K562 (cell line): ENCODE data around the gene COL11A2. TPM values are rescaled to one million over a fixed set of nuclear protein-coding genes. Genes with fewer than 3 reads are reported as not detected.
A peak's percentile ranks its signal among the peaks of the same experiment; 100 is the strongest.

Experiments used
- ATAC-seq: fragments of 200-7000 bp; cut with Tn5 transposase; 3 replicates; pipeline ENCODE4 v1.9.1; 2020; ENCODE audit warnings: moderate library complexity
- BruUV-seq: library from RNA; stranded (reverse); fragments of 400-500 nt; replicated peaks from 2 replicates; lab custom pipeline; 2021; lab: Mats Ljungman, UMichigan
- CTCF ChIA-PET: fragments of 300-600 bp; formaldehyde crosslinking; extraction: SDS; loops from one replicate; lab custom pipeline; 2021; ENCODE audit warnings: low intra/inter-chr PET ratio; lab: Yijun Ruan, JAX
- POLR2A ChIA-PET: fragments of 300-600, 350-650 bp; sonication (Branson Sonifier 250); formaldehyde crosslinking; extraction: SDS; loops from one replicate; lab custom pipeline; 2021; ENCODE audit warnings: antibody characterized with exemption, inconsistent platforms; lab: Yijun Ruan, JAX
- DNase-seq, 4 experiments: peaks; one replicate each; pipeline versions ENCODE4 v3.0.0 to v3.0.0-alpha.2; 2011 to 2018; ENCODE audit warnings: low spot score in 3 of 4, mixed read lengths in 3 of 4; ENCODE audit errors: extremely low read depth in 1 of 4
- FAIRE-seq: peaks from 2 replicates; lab custom pipeline; 2011; peaks lifted over from hg19 to GRCh38; lab: Jason Lieb, UNC
- H2AFZ ChIP-seq: 2 replicates; pipeline ENCODE4 v1.6.0; 2011; ENCODE audit warnings: low read depth, low read length, control low read depth, inconsistent platforms
- H3K27ac ChIP-seq: fragments of 200-600 bp; 3 replicates; pipeline ENCODE4 v1.8.0; 2011; ENCODE audit warnings: low read depth, mild to moderate bottlenecking, control low read depth, inconsistent platforms, low read length, moderate library complexity, mixed read lengths; ENCODE audit errors: extremely low read depth
- H3K27me3 ChIP-seq, 2 experiments: fragments of 300-600 bp in 1 of 2; 2 replicates in 1 of 2; 3 replicates in 1 of 2; pipeline versions ENCODE4 v1.6.0 to v1.8.0; 2011; ENCODE audit warnings: inconsistent platforms in 2 of 2, low read length in 2 of 2, mild to moderate bottlenecking in 1 of 2, mixed read lengths in 1 of 2, moderate library complexity in 1 of 2; ENCODE audit not compliant: control insufficient read depth in 2 of 2, insufficient read depth in 2 of 2
- H3K36me3 ChIP-seq: fragments of 300-600 bp; 3 replicates; pipeline ENCODE4 v1.8.0; 2011; ENCODE audit warnings: mild to moderate bottlenecking, low read length, inconsistent platforms; ENCODE audit not compliant: control insufficient read depth, insufficient read depth
- H3K4me1 ChIP-seq, 2 experiments: fragments of 200-600 bp in 1 of 2; replicated peaks in 1 of 2; 2 replicates in 1 of 2; 3 replicates in 1 of 2; pipeline versions ENCODE4 v1.5.1 to v1.8.0; 2011; ENCODE audit warnings: inconsistent platforms in 2 of 2, low read length in 2 of 2, mild to moderate bottlenecking in 1 of 2, mixed read lengths in 1 of 2, moderate library complexity in 1 of 2; ENCODE audit not compliant: control insufficient read depth in 2 of 2, insufficient read depth in 2 of 2
- H3K4me2 ChIP-seq: 2 replicates; pipeline ENCODE4 v1.6.1; 2011; ENCODE audit warnings: low read length, control low read depth, inconsistent platforms, mixed read lengths; ENCODE audit not compliant: insufficient read depth
- H3K4me3 ChIP-seq: fragments of 200-600 bp; sonication (generic), shearing (Covaris generic); 2 replicates; pipeline ENCODE4 v1.5.1; 2016; ENCODE audit warnings: control low read depth, inconsistent platforms
- H3K79me2 ChIP-seq: fragments of 200-600 bp; 3 replicates; pipeline ENCODE4 v1.8.0; 2011; ENCODE audit warnings: low read length, inconsistent platforms; ENCODE audit not compliant: control insufficient read depth, insufficient read depth
- H3K9ac ChIP-seq, 2 experiments: 2 replicates each; pipeline versions ENCODE4 v1.6.0 to v1.6.1; 2011; ENCODE audit warnings: low read depth in 2 of 2, low read length in 2 of 2, control low read depth in 1 of 2, inconsistent platforms in 1 of 2, mild to moderate bottlenecking in 1 of 2, mixed read lengths in 1 of 2; ENCODE audit not compliant: insufficient read depth in 1 of 2
- H3K9me1 ChIP-seq: one replicate; pipeline ENCODE4 v1.6.0; 2011; ENCODE audit warnings: inconsistent platforms, mild to moderate bottlenecking, low read length, moderate library complexity; ENCODE audit not compliant: control insufficient read depth, insufficient read depth
- H3K9me3 ChIP-seq: replicated peaks from 2 replicates; pipeline ENCODE4 v1.5.1; 2011; ENCODE audit warnings: low read depth, low read length, inconsistent platforms; ENCODE audit not compliant: control insufficient read depth, insufficient read depth
- H4K20me1 ChIP-seq: replicated peaks from 2 replicates; pipeline ENCODE4 v1.6.1; 2011; ENCODE audit warnings: low read length, inconsistent platforms, mixed read lengths; ENCODE audit not compliant: control insufficient read depth, insufficient read depth
- GMEB1 ChIP-seq: fragments of 250-450 bp; sonication (Bioruptor Pico); IDR thresholded peaks from 2 replicates; pipeline ENCODE4 v1.4.0; 2020; ENCODE audit warnings: mild to moderate bottlenecking
- JUND ChIP-seq, 2 experiments: IDR thresholded peaks; 2 replicates in 1 of 2; 3 replicates in 1 of 2; pipeline ENCODE4 v1.6.1; 2011; ENCODE audit warnings: borderline replicate concordance in 2 of 2, low read depth in 2 of 2, low read length in 2 of 2, improper control_type of control experiment in 1 of 2, missing biosample characterization in 1 of 2, missing genetic modification characterization in 1 of 2, missing genetic modification reagents in 1 of 2
- KDM5B ChIP-seq: fragments of 200-600 bp; sonication (generic); IDR thresholded peaks from 2 replicates; pipeline ENCODE4 v1.6.1; 2012; ENCODE audit warnings: low read depth, mild to moderate bottlenecking, moderate library complexity, low read length, control low read depth, inconsistent platforms; ENCODE audit not compliant: insufficient replicate concordance
- RAD21 ChIP-seq, 2 experiments: fragments of 250-450 bp in 1 of 2; fragments of 450-650 bp in 1 of 2; sonication (Bioruptor Pico) in 1 of 2; formaldehyde crosslinking in 1 of 2; IDR thresholded peaks in 1 of 2; conservative IDR thresholded peaks in 1 of 2; 2 replicates each; pipeline versions ENCODE4 v1.4.0 to v1.8.0; 2020 to 2022; ENCODE audit warnings: mild to moderate bottlenecking in 2 of 2, moderate library complexity in 1 of 2
- ZNF644 ChIP-seq: fragments of 200-800 bp; sonication (Bioruptor generic); IDR thresholded peaks from 2 replicates; pipeline ENCODE4 v1.6.1; 2016; ENCODE audit warnings: low read depth, missing genetic modification characterization, missing compliant biosample characterization
- ZNF668 ChIP-seq: fragments of 250-450 bp; sonication (Bioruptor Pico); IDR thresholded peaks from 2 replicates; pipeline ENCODE4 v1.8.0; 2022; ENCODE audit warnings: mild to moderate bottlenecking, inconsistent platforms
- WGBS: fragments of 100-300 bp; shearing (Covaris generic); methylation state at CpG from one replicate; pipeline ENCODE4 v1.1.6; 2016; ENCODE audit warnings: low coverage, mixed read lengths; ENCODE audit not compliant: insufficient coverage; ENCODE audit errors: missing lambda C conversion rate; 5-methylcytosine and 5-hydroxymethylcytosine counted together
- in situ Hi-C: fragments of 300-500 bp; cut with MboI; formaldehyde crosslinking; loops from 4 replicates; pipeline ENCODE4 v1.15.0; 2018; ENCODE audit warnings: inconsistent platforms, mixed read lengths
- intact Hi-C: fragments of 100-400 bp; cut with micrococcal nuclease; formaldehyde crosslinking; loops from 2 replicates; pipeline ENCODE4 v1.14.2; 2022
- polyA plus RNA-seq, 8 experiments: library from polyadenylated mRNA; depleted of rRNA in 4 of 8; stranded (reverse) in 5 of 8; unstranded in 3 of 8; fragments of >200 nt; fragmentation: Nextera tagmentation in 2 of 8; fragmentation: Illumina TruSeq in 1 of 8; extraction: Ambion mirVana in 2 of 8; extraction: Trizol in 1 of 8; gene quantifications; 2 replicates each; pipeline versions ENCODE4 v1.2.1 to v1.2.3, GENCODE V29; 2011 to 2014; ENCODE audit warnings: inconsistent platforms in 1 of 8, missing spikeins in 1 of 8
- total RNA-seq, 7 experiments: library from RNA; depleted of rRNA in 6 of 7; stranded (reverse); fragments of >200 nt in 6 of 7; fragmentation: Illumina TruSeq in 2 of 7; extraction: Trizol in 2 of 7; gene quantifications; 2 replicates each; pipeline versions ENCODE4 v1.2.1 to v1.2.3, GENCODE V29; 2011 to 2021; ENCODE audit warnings: low replicate concordance in 1 of 7
- TF ChIP-seq, protein P1 (sequence below): fragments of 450-650 bp; formaldehyde crosslinking; IDR thresholded peaks from 2 replicates; pipeline ENCODE4 v1.4.0; 2020; ENCODE audit warnings: mild to moderate bottlenecking, moderate library complexity
- TF ChIP-seq, protein P2 (sequence below), 3 experiments: IDR thresholded peaks in 2 of 3; conservative IDR thresholded peaks in 1 of 3; 2 replicates each; pipeline ENCODE4 v1.5.1; 2011 to 2012; ENCODE audit warnings: low read length in 3 of 3, mild to moderate bottlenecking in 3 of 3, control low read depth in 2 of 3, improper control_type of control experiment in 1 of 3, inconsistent platforms in 1 of 3, low read depth in 1 of 3, mixed read lengths in 1 of 3, moderate library complexity in 1 of 3; ENCODE audit not compliant: insufficient read depth in 2 of 3

The COL11A2 gene
- total and polyA plus RNA-seq, 9 of the 15 experiments (the other 6 are each of a cell fraction or from before 2014, with no cell fraction given): 0.04 to 0.35 (median 0.09) TPM; not detected in 1

DNA sequence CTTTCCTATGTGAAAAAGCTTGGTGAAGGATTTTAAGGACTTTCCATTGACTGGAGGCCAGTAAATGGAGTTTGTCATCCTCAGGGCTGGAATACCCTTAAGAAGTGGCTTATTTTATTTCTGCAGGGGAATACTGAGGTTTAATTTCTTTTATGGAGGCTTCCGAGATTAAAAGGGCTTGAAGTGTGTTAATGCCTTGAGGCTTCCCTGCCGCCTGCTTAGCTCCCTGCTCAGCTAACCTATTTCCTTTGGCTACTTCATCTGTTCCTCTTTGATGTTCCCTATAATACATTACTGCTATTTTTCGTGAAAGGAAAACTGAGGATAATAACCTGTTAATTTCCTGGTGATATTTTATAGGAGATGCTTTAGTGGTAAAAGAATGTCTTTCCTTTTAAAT is 72.3 kb downstream of the COL11A2 start (continued):
- no peak for TF ChIP-seq KDM5B
- TF ChIP-seq ZNF668: no peak
- no peak for TF ChIP-seq ZNF644 (tag)

DNA sequence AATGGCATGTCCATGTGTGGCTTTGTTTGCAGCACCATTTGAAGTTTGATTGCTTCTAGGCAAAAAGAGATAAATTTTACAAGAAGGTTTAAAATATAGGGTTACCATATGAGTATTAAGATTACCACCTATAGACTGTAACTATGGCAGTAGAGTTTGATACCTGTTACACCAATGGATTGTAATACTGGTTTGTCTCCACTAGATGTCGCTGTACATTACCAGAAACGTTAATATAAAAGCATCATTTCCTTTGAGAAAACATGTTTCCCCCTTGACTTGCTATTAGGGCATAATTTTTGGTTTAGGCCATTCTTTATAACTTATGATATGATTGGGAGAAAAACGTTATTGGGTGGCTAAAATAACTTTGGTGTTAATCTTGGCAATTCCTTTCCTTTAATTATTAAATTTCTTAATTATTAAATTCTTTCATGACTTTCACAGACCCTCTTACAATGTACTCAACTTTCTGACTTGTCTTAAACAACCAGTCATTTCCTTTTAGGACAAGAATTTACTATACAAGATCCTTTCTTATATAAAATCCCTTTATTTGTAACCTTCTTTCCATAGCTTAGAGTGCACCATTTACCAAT is 73.6 kb downstream of the COL11A2 start:
- DNase-seq (peak; percentile 56 to 72 (median 60)), ATAC-seq (peak; percentile 63; the same call in 2 of the 3 replicates)
- WGBS: under 1% methylated on average over 3 of the region's 3 CpGs
- TF ChIP-seq GMEB1 (no peak), JUND (IDR thresholded peaks at IDR 0.05; ENCODE audit: borderline replicate concordance, low read depth, low read length) (0 out of 2 replicates have a peak, but pooled peaks have one; percentile 6), JUND (tag; IDR thresholded peaks at IDR 0.05; ENCODE audit: borderline replicate concordance, low read depth, low read length) (no peak), RAD21 (CRISPR knock-in tag; conservative IDR thresholded peaks at IDR 0.05 in 1 of 2, IDR thresholded peaks at IDR 0.05 in 1 of 2) (peak; percentile 68 to 79)
- TF ChIP-seq, protein P1, sequence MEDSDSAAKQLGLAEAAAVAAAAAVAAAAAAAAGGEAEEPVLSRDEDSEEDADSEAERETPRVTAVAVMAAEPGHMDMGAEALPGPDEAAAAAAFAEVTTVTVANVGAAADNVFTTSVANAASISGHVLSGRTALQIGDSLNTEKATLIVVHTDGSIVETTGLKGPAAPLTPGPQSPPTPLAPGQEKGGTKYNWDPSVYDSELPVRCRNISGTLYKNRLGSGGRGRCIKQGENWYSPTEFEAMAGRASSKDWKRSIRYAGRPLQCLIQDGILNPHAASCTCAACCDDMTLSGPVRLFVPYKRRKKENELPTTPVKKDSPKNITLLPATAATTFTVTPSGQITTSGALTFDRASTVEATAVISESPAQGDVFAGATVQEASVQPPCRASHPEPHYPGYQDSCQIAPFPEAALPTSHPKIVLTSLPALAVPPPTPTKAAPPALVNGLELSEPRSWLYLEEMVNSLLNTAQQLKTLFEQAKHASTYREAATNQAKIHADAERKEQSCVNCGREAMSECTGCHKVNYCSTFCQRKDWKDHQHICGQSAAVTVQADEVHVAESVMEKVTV: 0 out of 2 replicates have a peak, but pooled peaks have one; percentile 38
- TF ChIP-seq, protein P2, sequence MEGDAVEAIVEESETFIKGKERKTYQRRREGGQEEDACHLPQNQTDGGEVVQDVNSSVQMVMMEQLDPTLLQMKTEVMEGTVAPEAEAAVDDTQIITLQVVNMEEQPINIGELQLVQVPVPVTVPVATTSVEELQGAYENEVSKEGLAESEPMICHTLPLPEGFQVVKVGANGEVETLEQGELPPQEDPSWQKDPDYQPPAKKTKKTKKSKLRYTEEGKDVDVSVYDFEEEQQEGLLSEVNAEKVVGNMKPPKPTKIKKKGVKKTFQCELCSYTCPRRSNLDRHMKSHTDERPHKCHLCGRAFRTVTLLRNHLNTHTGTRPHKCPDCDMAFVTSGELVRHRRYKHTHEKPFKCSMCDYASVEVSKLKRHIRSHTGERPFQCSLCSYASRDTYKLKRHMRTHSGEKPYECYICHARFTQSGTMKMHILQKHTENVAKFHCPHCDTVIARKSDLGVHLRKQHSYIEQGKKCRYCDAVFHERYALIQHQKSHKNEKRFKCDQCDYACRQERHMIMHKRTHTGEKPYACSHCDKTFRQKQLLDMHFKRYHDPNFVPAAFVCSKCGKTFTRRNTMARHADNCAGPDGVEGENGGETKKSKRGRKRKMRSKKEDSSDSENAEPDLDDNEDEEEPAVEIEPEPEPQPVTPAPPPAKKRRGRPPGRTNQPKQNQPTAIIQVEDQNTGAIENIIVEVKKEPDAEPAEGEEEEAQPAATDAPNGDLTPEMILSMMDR (IDR thresholded peaks at IDR 0.05 in 2 of 3, conservative IDR thresholded peaks at IDR 0.05 in 1 of 3; ENCODE audit: insufficient read depth in 2 of 3, low read depth in 1 of 3, low read length in 3 of 3): peak; percentile 59 to 86 (median 63); a peak in 5 of 6 replicates

More for the DNA sequence above, 73.6 kb downstream of the COL11A2 start:
- Histone ChIP-seq H3K4me1 (peaks cover 0 to 6% of the 10 kb centered on the region in 2 experiments; a peak in 1 of 5 replicates), H3K4me3 (no peak overlapping the region), H3K9me3 (no peaks in the 10 kb centered on the region), H3K27me3 (peaks cover 16 to 28% of the 10 kb centered on the region in 2 experiments), H2AFZ (no peak overlapping the region), H3K36me3 (no peaks in the 10 kb centered on the region), H4K20me1 (no peaks in the 10 kb centered on the region; the same call in 1 of the 2 replicates), H3K9me1 (no peaks in the 10 kb centered on the region), H3K27ac (no peak overlapping the region), H3K9ac (no peak overlapping the region), H3K79me2 (no peaks in the 10 kb centered on the region), H3K4me2 (no peak overlapping the region)
- ChIA-PET POLR2A (no interaction called here), CTCF (interaction anchor here (0.5 to 3.1 kb wide), 9 partner anchors 19 to 289 kb away, joined by 3 to 31 read pairs (median 5); no protein-coding TSS in a partner anchor)
- no TSS peak for BruUV-seq
- in situ Hi-C loops (loop anchor here (5.0 kb wide), 1 partner anchor 129 kb away; no protein-coding TSS in a partner anchor), intact Hi-C loops (loop anchor here (1.0 kb wide), 1 partner anchor 30 kb away; no protein-coding TSS in a partner anchor)
- FAIRE-seq: peak; percentile 85
